Nephron (organoid): ENCODE measurements around the gene EXD3.
A peak's percentile ranks its signal among the peaks of the same experiment; 100 is the strongest.

ENCODE experiments used
- H3K27ac Mint-ChIP-seq, 3 experiments: 2 replicates each; pipeline ENCODE4 v1.8.0; 2020; ENCODE audit warnings: mixed read lengths in 3 of 3, mild to moderate bottlenecking in 2 of 3, moderate library complexity in 1 of 3
- H3K27me3 Mint-ChIP-seq: 2 replicates; pipeline ENCODE4 v1.8.0; 2021; ENCODE audit warnings: low read depth, mild to moderate bottlenecking, moderate library complexity, mixed read lengths
- H3K36me3 Mint-ChIP-seq: 2 replicates; pipeline ENCODE4 v1.8.0; 2020; ENCODE audit warnings: low read depth, mixed read lengths
- H3K4me1 Mint-ChIP-seq: 2 replicates; pipeline ENCODE4 v1.8.0; 2020; ENCODE audit warnings: mixed read lengths
- H3K4me3 Mint-ChIP-seq, 3 experiments: 2 replicates each; pipeline ENCODE4 v1.8.0; 2020; ENCODE audit warnings: mild to moderate bottlenecking in 3 of 3, mixed read lengths in 3 of 3, moderate library complexity in 2 of 3
- H3K9me3 Mint-ChIP-seq: 2 replicates; pipeline ENCODE4 v1.8.0; 2020; ENCODE audit warnings: mixed read lengths
- CTCF ChIP-seq, 3 experiments: fragments of 200-600 bp; sonication (generic); IDR thresholded peaks; one replicate each; pipeline ENCODE4 v1.5.0; 2021; ENCODE audit warnings: antibody characterized with exemption in 3 of 3; ENCODE audit not compliant: unreplicated experiment in 3 of 3

Gene EXD3

DNA sequence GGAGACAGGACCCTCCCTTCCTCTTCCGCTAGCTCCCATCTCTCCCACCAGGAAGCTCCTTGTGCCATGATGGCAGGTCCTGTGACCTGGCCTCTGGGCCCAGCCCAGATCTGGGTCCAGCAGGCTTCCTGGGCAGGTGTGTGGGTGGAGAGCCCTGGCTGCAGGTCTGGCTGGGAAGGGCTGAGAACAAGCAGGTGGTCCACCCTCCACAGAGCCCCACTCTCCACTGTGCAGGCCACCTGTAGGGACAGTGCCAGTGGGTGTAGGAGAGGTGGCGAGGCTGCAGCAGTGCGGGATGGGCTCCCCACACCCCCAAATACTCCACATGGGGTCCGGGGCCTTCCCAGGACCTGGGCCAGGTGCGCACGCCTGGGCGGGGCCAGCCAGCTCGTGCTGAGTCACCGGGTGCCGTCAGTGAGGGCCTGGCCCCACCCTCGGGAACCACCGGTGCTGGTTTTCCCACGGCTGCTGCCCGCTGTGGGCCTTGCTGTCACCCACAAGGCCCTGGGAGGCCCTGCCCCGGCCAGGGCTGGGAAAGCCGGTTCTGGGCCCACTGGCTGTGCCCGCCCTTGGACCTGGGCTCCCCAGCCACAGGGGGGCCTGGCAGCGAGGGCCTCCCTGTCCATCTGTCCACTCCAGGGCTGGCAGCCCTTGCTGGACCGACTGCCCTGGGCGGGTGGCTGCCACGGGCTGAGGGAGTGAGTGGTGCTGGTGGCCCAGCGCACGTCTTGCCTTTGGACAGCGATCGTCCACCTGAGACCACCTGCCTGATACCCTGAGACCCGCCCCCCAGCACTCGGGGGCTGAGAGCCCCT is 111.6 kb downstream of the EXD3 start:
- Mint-ChIP-seq H3K4me1 (peaks cover 5% of the 10 kb centered on the region), H3K4me3 (no peak overlapping the region), H3K27ac (no peak overlapping the region)

DNA sequence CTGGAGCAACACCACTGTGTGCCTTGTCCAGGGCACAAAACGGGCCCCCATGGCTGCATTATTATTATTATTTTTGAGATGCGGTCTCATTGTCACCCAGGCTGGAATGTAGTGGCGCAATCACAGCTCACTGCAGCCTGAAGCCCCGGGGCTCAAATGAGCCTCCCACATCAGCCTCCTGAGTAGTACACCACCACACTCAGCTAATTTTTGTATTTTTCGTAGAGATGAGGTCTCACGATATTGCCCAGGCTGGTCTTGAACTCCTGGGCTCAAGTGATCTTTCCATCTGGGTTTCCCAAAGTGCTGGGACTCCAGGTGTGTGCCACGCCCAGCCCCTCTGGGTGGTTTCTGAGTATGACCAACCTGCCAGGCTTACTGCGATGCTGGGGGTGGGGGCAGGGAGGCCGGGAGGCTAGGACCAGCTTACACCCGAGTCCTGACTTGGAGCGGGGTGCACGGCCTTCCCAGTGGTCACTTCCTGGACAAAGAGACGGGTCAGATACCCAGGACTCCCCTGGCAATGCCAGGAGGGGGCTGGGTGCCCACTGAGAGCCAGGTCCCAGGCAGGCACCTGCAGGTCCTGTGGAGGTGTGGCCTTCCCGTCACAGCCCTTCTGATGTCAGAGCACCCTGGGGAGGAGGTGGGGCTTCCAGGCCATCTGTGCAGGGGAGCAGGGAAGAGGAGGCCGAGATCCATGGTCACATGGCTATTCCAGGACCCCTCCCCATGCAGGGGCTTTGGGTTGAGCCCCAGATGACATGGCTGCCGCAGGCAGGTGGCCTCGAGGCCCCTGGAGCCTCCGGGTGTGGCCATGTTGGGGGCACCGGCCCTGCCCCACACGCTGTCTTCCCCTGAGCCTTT is 112.5 kb downstream of the EXD3 start:
- Mint-ChIP-seq H3K9me3 (no peaks in the 10 kb centered on the region), H3K27ac (no peak overlapping the region), H3K36me3 (no peaks in the 10 kb centered on the region), H3K4me3 (no peak overlapping the region), H3K4me1 (peaks cover 5% of the 10 kb centered on the region), H3K27me3 (no peaks in the 10 kb centered on the region)
- TF ChIP-seq CTCF (IDR thresholded peaks at IDR 0.05; ENCODE audit: unreplicated experiment in 3 of 3) = no peak

More for the DNA sequence above, 111.6 kb downstream of the EXD3 start:
- H3K27me3 Mint-ChIP-seq = no peaks in the 10 kb centered on the region
- no peaks in the 10 kb centered on the region for H3K36me3 Mint-ChIP-seq
- H3K9me3 Mint-ChIP-seq = no peaks in the 10 kb centered on the region
- TF ChIP-seq CTCF (IDR thresholded peaks at IDR 0.05; ENCODE audit: unreplicated experiment in 3 of 3) = no peak

GRCh38 chr9:137309368-137310188 is 113.4 kb downstream of the EXD3 start:
- H3K9me3 Mint-ChIP-seq = no peaks in the 10 kb centered on the region
- no peak overlapping the region for H3K4me3 Mint-ChIP-seq
- H3K36me3 Mint-ChIP-seq = no peaks in the 10 kb centered on the region
- H3K27me3 Mint-ChIP-seq = no peaks in the 10 kb centered on the region
- peaks cover 5% of the 10 kb centered on the region for H3K4me1 Mint-ChIP-seq
- no peak overlapping the region for H3K27ac Mint-ChIP-seq
- no peak for TF ChIP-seq CTCF (IDR thresholded peaks at IDR 0.05; ENCODE audit: unreplicated experiment in 3 of 3)

- H3K27ac Mint-ChIP-seq = no peak overlapping the region
- H3K4me3 Mint-ChIP-seq = no peak overlapping the region
- H3K36me3 Mint-ChIP-seq = no peaks in the 10 kb centered on the region
- peaks cover 2% of the 10 kb centered on the region for H3K4me1 Mint-ChIP-seq
- no peak for TF ChIP-seq CTCF (IDR thresholded peaks at IDR 0.05; ENCODE audit: unreplicated experiment in 3 of 3)
- peaks cover 4% of the 10 kb centered on the region for H3K27me3 Mint-ChIP-seq
- H3K9me3 Mint-ChIP-seq = no peaks in the 10 kb centered on the region
Observed at GRCh38 chr9:137308057-137308619, 114.8 kb downstream of the EXD3 start.

DNA sequence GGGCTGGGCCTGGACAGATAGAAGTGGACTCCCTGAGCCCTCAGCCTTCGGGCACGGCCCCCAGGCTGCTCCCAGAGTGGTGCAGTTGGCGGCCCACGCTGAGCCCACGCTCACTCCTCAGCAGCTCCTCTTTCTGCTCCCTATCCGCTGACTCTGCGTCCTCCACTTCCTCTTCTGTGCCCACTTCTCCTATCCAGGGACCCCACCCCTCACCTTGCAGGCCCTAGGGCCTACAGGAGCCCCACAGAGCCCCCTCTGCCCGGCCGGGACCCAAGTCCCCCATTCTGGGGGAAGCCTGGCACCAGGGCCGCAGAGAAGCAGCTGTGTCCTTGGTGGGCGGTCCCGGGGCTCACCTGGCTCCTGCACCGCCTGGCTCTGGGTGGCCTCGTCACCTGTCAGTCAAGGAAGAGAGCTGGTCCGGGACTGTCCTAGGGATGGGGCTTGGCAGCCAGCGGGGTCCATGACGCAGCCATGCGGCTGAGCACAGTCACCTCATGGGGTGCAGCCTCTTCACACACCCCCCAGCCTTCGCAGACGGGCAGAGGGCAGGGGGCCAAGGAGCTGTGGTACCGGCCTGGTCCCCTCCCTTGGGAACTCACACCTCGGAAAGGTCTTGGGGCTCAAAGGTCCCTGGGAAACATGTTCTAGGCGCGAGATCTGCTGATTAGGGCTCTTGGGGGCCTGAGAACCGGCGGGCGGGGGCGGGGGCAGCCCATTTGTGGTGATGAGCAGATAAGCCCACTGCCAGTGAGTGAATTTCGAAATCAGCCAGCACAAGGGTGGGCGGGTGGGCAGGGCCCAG is 115.5 kb downstream of the EXD3 start:
- Mint-ChIP-seq H3K27ac (peak overlapping the region in 1 of 3 experiments; percentile 55), H3K9me3 (no peaks in the 10 kb centered on the region)
- no peak for TF ChIP-seq CTCF (IDR thresholded peaks at IDR 0.05; ENCODE audit: unreplicated experiment in 3 of 3)

More for the DNA sequence above, 115.5 kb downstream of the EXD3 start:
- H3K4me3 Mint-ChIP-seq = peak overlapping the region in 1 of 3 experiments; percentile 40
- H3K4me1 Mint-ChIP-seq = peaks cover 6% of the 10 kb centered on the region
- peaks cover 6% of the 10 kb centered on the region for H3K27me3 Mint-ChIP-seq
- no peaks in the 10 kb centered on the region for H3K36me3 Mint-ChIP-seq
